RWPE2 (cell line): ENCODE data around the gene ARHGAP42.
"Not testable (repeated sequence)": the region's sequence is repeated elsewhere in the genome, so short reads cannot be mapped to it uniquely, and the experiment has no call there.

Experiments
- ATAC-seq: fragments of 200-7000 bp; cut with Tn5 transposase; 3 replicates; pipeline ENCODE4 v1.9.1; 2021; ENCODE audit warnings: low read depth
- DNase-seq: peaks from one replicate; pipeline ENCODE4 v3.0.0-alpha.2; 2020; ENCODE audit warnings: low spot score
- H3K27ac ChIP-seq: fragments of 450-650 bp; 2 replicates; pipeline ENCODE4 v1.5.1; 2017; ENCODE audit warnings: mild to moderate bottlenecking; ENCODE audit not compliant: poor library complexity, severe bottlenecking
- H3K27me3 ChIP-seq: fragments of 250-450 bp; sonication (Bioruptor Pico); 2 replicates; pipeline ENCODE4 v1.5.1; 2021; ENCODE audit warnings: mild to moderate bottlenecking, moderate library complexity; ENCODE audit not compliant: insufficient read depth, poor library complexity, severe bottlenecking
- H3K36me3 ChIP-seq: fragments of 250-450 bp; sonication (Bioruptor Pico); 2 replicates; pipeline ENCODE4 v1.5.1; 2020; ENCODE audit warnings: low read depth, mild to moderate bottlenecking, moderate library complexity
- H3K4me1 ChIP-seq: fragments of 250-450 bp; sonication (Bioruptor Pico); 2 replicates; pipeline ENCODE4 v1.5.1; 2021; ENCODE audit warnings: mild to moderate bottlenecking, moderate library complexity; ENCODE audit not compliant: insufficient read depth, poor library complexity, severe bottlenecking
- H3K4me3 ChIP-seq: fragments of 250-450 bp; sonication (Bioruptor Pico); 2 replicates; pipeline ENCODE4 v1.5.1; 2021; ENCODE audit warnings: mild to moderate bottlenecking, moderate library complexity; ENCODE audit not compliant: severe bottlenecking
- H3K9me3 ChIP-seq: fragments of 250-450 bp; sonication (Bioruptor Pico); 2 replicates; pipeline ENCODE4 v1.5.1; 2021; ENCODE audit warnings: mild to moderate bottlenecking, moderate library complexity; ENCODE audit not compliant: severe bottlenecking
- CTCF ChIP-seq: fragments of 450-650 bp; IDR thresholded peaks from one replicate; pipeline ENCODE4 v1.5.1; 2017; ENCODE audit warnings: mild to moderate bottlenecking, moderate library complexity; ENCODE audit not compliant: poor library complexity, severe bottlenecking

The ARHGAP42 gene

GRCh38 chr11:100663996-100664395, 23.1 kb upstream of the ARHGAP42 start:
- no peaks in the 10 kb centered on the region for H3K27me3 ChIP-seq
- H3K27ac ChIP-seq: no peak overlapping the region
- DNase-seq: no peak
- no peaks in the 10 kb centered on the region for H3K4me1 ChIP-seq
- H3K36me3 ChIP-seq: no peaks in the 10 kb centered on the region
- no peaks in the 10 kb centered on the region for H3K9me3 ChIP-seq
- no peak for ATAC-seq
- H3K4me3 ChIP-seq: no peak overlapping the region
- TF ChIP-seq CTCF: no peak

GRCh38 chr11:100666816-100667215, 20.3 kb upstream of the ARHGAP42 start:
- not testable (repeated sequence) for H3K27ac ChIP-seq, ATAC-seq, H3K9me3 ChIP-seq, H3K27me3 ChIP-seq, H3K36me3 ChIP-seq, DNase-seq, H3K4me1 ChIP-seq, H3K4me3 ChIP-seq

- DNase-seq (no peak), ATAC-seq (no peak)
- no peak for TF ChIP-seq CTCF
- Histone ChIP-seq H3K27me3 (no peaks in the 10 kb centered on the region), H3K4me1 (no peaks in the 10 kb centered on the region), H3K4me3 (no peak overlapping the region), H3K36me3 (no peaks in the 10 kb centered on the region), H3K9me3 (no peaks in the 10 kb centered on the region), H3K27ac (no peak overlapping the region)
Observed at GRCh38 chr11:100667449-100667848, 19.6 kb upstream of the ARHGAP42 start.

- no peak for TF ChIP-seq CTCF
- Histone ChIP-seq H3K4me1 (no peaks in the 10 kb centered on the region), H3K36me3 (no peaks in the 10 kb centered on the region), H3K4me3 (no peak overlapping the region), H3K27ac (no peak overlapping the region), H3K9me3 (no peaks in the 10 kb centered on the region), H3K27me3 (no peaks in the 10 kb centered on the region)
- DNase-seq: no peak
- no peak for ATAC-seq
Observed at GRCh38 chr11:100670140-100670539, 16.9 kb upstream of the ARHGAP42 start.

- ATAC-seq (no peak), DNase-seq (no peak)
- Histone ChIP-seq H3K27ac (no peak overlapping the region), H3K36me3 (no peaks in the 10 kb centered on the region), H3K27me3 (no peaks in the 10 kb centered on the region), H3K4me1 (no peaks in the 10 kb centered on the region), H3K9me3 (no peaks in the 10 kb centered on the region), H3K4me3 (no peak overlapping the region)
- TF ChIP-seq CTCF: no peak
Observed at GRCh38 chr11:100671471-100671870, 15.6 kb upstream of the ARHGAP42 start.
